HEK293 (cell line): ENCODE measurements around the gene BCL2L1.

Source experiments
- CTCF ChIP-seq: fragments of 450-650 bp; formaldehyde crosslinking; IDR thresholded peaks from 2 replicates; pipeline ENCODE4 v1.5.1; 2016; ENCODE audit warnings: missing biosample characterization, missing genetic modification characterization
- HOXC10 ChIP-seq: sonication (generic); formaldehyde crosslinking; IDR thresholded peaks from 2 replicates; pipeline ENCODE4 v1.8.1; 2023; ENCODE audit warnings: mild to moderate bottlenecking, missing genetic modification reagents
- IKZF3 ChIP-seq: fragments of 450-650 bp; IDR thresholded peaks from 2 replicates; pipeline ENCODE4 v1.5.0; 2018; ENCODE audit warnings: missing biosample characterization, mild to moderate bottlenecking, missing genetic modification characterization, moderate library complexity
- MEIS1 ChIP-seq: sonication (generic); formaldehyde crosslinking; IDR thresholded peaks from 2 replicates; pipeline ENCODE4 v1.8.1; 2022; ENCODE audit warnings: missing genetic modification reagents, mild to moderate bottlenecking, borderline replicate concordance
- OSR2 ChIP-seq: fragments of 450-650 bp; formaldehyde crosslinking; IDR thresholded peaks from 2 replicates; pipeline ENCODE4 v1.5.1; 2016; ENCODE audit warnings: missing biosample characterization, missing genetic modification characterization
- OVOL3 ChIP-seq: fragments of 450-650 bp; formaldehyde crosslinking; IDR thresholded peaks from 2 replicates; pipeline ENCODE4 v1.5.1; 2016; ENCODE audit warnings: missing biosample characterization, missing genetic modification characterization
- PRDM4 ChIP-seq: fragments of 450-650 bp; formaldehyde crosslinking; IDR thresholded peaks from 2 replicates; pipeline ENCODE4 v1.5.1; 2017; ENCODE audit warnings: missing biosample characterization, missing genetic modification characterization
- RBAK ChIP-seq: fragments of 450-650 bp; formaldehyde crosslinking; IDR thresholded peaks from 2 replicates; pipeline ENCODE4 v1.5.1; 2016; ENCODE audit warnings: missing biosample characterization, missing genetic modification characterization
- SP7 ChIP-seq: fragments of 450-650 bp; formaldehyde crosslinking; IDR thresholded peaks from 2 replicates; pipeline ENCODE4 v1.5.1; 2016; ENCODE audit warnings: missing biosample characterization, missing genetic modification characterization
- ZBTB11 ChIP-seq: fragments of 450-650 bp; formaldehyde crosslinking; conservative IDR thresholded peaks from 2 replicates; pipeline ENCODE4 v1.5.1; 2016; ENCODE audit warnings: low read depth, missing biosample characterization, missing genetic modification characterization
- ZBTB17 ChIP-seq: fragments of 450-650 bp; formaldehyde crosslinking; IDR thresholded peaks from 2 replicates; pipeline ENCODE4 v1.5.1; 2016; ENCODE audit warnings: missing biosample characterization, missing genetic modification characterization
- ZBTB8A ChIP-seq: fragments of 450-650 bp; formaldehyde crosslinking; IDR thresholded peaks from 2 replicates; pipeline ENCODE4 v1.5.1; 2016; ENCODE audit warnings: missing biosample characterization, missing genetic modification characterization
- ZNF10 ChIP-seq: fragments of 450-650 bp; formaldehyde crosslinking; IDR thresholded peaks from 2 replicates; pipeline ENCODE4 v1.5.1; 2017; ENCODE audit warnings: missing biosample characterization, missing genetic modification characterization
- ZNF146 ChIP-seq: fragments of 450-650 bp; formaldehyde crosslinking; IDR thresholded peaks from 2 replicates; pipeline ENCODE4 v1.5.1; 2016; ENCODE audit warnings: missing biosample characterization, missing genetic modification characterization
- ZNF175 ChIP-seq: fragments of 450-650 bp; formaldehyde crosslinking; IDR thresholded peaks from 2 replicates; pipeline ENCODE4 v1.5.1; 2016; ENCODE audit warnings: missing biosample characterization, missing genetic modification characterization
- ZNF24 ChIP-seq: fragments of 450-650 bp; formaldehyde crosslinking; IDR thresholded peaks from 2 replicates; pipeline ENCODE4 v1.5.1; 2016; ENCODE audit warnings: missing biosample characterization, missing genetic modification characterization
- ZNF335 ChIP-seq: fragments of 450-650 bp; formaldehyde crosslinking; conservative IDR thresholded peaks from 2 replicates; pipeline ENCODE4 v1.5.1; 2016; ENCODE audit warnings: missing biosample characterization, missing genetic modification characterization
- ZNF394 ChIP-seq: fragments of 450-650 bp; formaldehyde crosslinking; IDR thresholded peaks from 2 replicates; pipeline ENCODE4 v1.5.1; 2016; ENCODE audit warnings: missing biosample characterization, missing genetic modification characterization, mild to moderate bottlenecking, moderate library complexity, borderline replicate concordance
- ZNF513 ChIP-seq: fragments of 450-650 bp; IDR thresholded peaks from 2 replicates; pipeline ENCODE4 v1.5.1; 2018; ENCODE audit warnings: missing biosample characterization, missing genetic modification characterization
- ZNF530 ChIP-seq: fragments of 450-650 bp; formaldehyde crosslinking; IDR thresholded peaks from 2 replicates; pipeline ENCODE4 v1.5.1; 2016; ENCODE audit warnings: low read depth, missing biosample characterization, missing genetic modification characterization
- ZNF544 ChIP-seq: fragments of 450-650 bp; formaldehyde crosslinking; IDR thresholded peaks from 2 replicates; pipeline ENCODE4 v1.5.0; 2017; ENCODE audit warnings: missing biosample characterization, missing genetic modification characterization
- ZNF654 ChIP-seq: fragments of 450-650 bp; formaldehyde crosslinking; IDR thresholded peaks from 2 replicates; pipeline ENCODE4 v1.5.1; 2016; ENCODE audit warnings: low read depth, missing biosample characterization, missing genetic modification characterization
- ZNF704 ChIP-seq: fragments of 450-650 bp; formaldehyde crosslinking; IDR thresholded peaks from 2 replicates; pipeline ENCODE4 v1.5.1; 2016; ENCODE audit warnings: missing biosample characterization, missing genetic modification characterization
- ZNF777 ChIP-seq: fragments of 450-650 bp; formaldehyde crosslinking; IDR thresholded peaks from 2 replicates; pipeline ENCODE4 v1.5.1; 2017; ENCODE audit warnings: missing biosample characterization, missing genetic modification characterization, borderline replicate concordance
- ZSCAN23 ChIP-seq: fragments of 450-650 bp; formaldehyde crosslinking; IDR thresholded peaks from 2 replicates; pipeline ENCODE4 v1.5.1; 2016; ENCODE audit warnings: missing biosample characterization, missing genetic modification characterization
- ZSCAN4 ChIP-seq: fragments of 450-650 bp; formaldehyde crosslinking; IDR thresholded peaks from 2 replicates; pipeline ENCODE4 v1.5.1; 2017; ENCODE audit warnings: missing biosample characterization, missing genetic modification characterization

BCL2L1 gene

GRCh38 chr20:31723319-31724078 lies 831 bp upstream of the BCL2L1 start (continued):
- TF ChIP-seq ZNF24 (peak; percentile 83), IKZF3 (peak; percentile 48; the same call in 1 of the 2 replicates), PRDM4 (no peak), ZNF544 (tag by site-specific recombination) (no peak), ZNF175 (tag by site-specific recombination) (no peak), ZBTB17 (peak; percentile 57; the same call in 1 of the 2 replicates), SP7 (peak; percentile 87), ZSCAN23 (no peak), RBAK (tag by site-specific recombination) (no peak), ZBTB11 (tag by site-specific recombination) (peak; percentile 81), OVOL3 (tag by site-specific recombination) (0 out of 2 replicates have a peak, but pooled peaks have one; percentile 34), ZNF777 (tag by site-specific recombination) (0 out of 2 replicates have a peak, but pooled peaks have one; percentile 47), CTCF (tag by site-specific recombination) (peak; percentile 81), ZNF394 (tag by site-specific recombination) (peak; percentile 28; the same call in 1 of the 2 replicates), OSR2 (peak; percentile 67), ZSCAN4 (tag by site-specific recombination) (0 out of 2 replicates have a peak, but pooled peaks have one; percentile 20), HOXC10 (CRISPR knock-in tag) (no peak), ZBTB8A (tag by site-specific recombination) (peak; percentile 2; the same call in 1 of the 2 replicates), ZNF513 (tag by site-specific recombination) (no peak), ZNF704 (tag by site-specific recombination) (no peak), ZNF146 (tag by site-specific recombination) (peak; percentile 40; the same call in 1 of the 2 replicates), ZNF335 (tag by site-specific recombination) (peak; percentile 62), ZNF10 (tag by site-specific recombination) (peak; percentile 49; the same call in 1 of the 2 replicates), MEIS1 (CRISPR knock-in tag) (no peak), ZNF654 (tag by site-specific recombination) (peak; percentile 98), ZNF530 (no peak)
